ENCODE data around the gene CENPT.
"Not testable (repeated sequence)": the region's sequence is repeated elsewhere in the genome, so short reads cannot be mapped to it uniquely, and the experiment has no call there.

The CENPT gene

GRCh38 chr16:67841198-67841815 is 6.2 kb downstream of the CENPT start:
- CTCF ChIA-PET = interaction anchor here (0.6 to 2.9 kb wide), 3 partner anchors 25 to 593 kb away, joined by 3 to 11 read pairs (median 4); no protein-coding TSS in a partner anchor
- no peak for DNase-seq (ENCODE audit: low spot score)
- POLR2A ChIA-PET (ENCODE audit: low non-redundant PET) = no interaction called here
- no peak for TF ChIP-seq CTCF (conservative IDR thresholded peaks at IDR 0.05; ENCODE audit: low read depth)
- H3K27ac ChIP-seq = peak overlapping the region; percentile 97

DNA sequence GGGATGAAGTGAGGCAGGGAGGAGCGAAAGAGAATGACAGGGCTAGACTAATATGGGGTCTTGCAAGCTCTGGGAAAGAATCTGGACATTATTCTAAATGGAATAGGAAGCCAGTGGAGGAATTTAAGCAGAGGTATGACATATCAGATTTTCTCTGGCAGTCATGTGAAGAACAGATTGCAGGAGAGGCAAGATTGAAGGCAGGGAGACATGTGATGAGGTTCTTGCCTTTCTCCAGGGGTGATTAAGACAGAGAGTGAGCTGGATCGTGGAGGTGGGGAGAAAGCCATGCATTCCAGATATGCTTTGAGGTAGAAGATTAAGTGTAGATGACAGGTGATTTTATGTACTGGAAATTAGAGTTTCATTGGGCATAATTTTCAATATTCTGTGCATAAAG is 9.7 kb downstream of the CENPT start:
- no peak for DNase-seq (ENCODE audit: low spot score)
- H3K27ac ChIP-seq = no peak overlapping the region
- no peak for TF ChIP-seq CTCF (conservative IDR thresholded peaks at IDR 0.05; ENCODE audit: low read depth)
- ChIA-PET POLR2A (ENCODE audit: low non-redundant PET) (no interaction called here), CTCF (interaction anchor here (1.0 kb wide), 1 partner anchor 21 kb away, joined by 4 read pairs; no protein-coding TSS in a partner anchor)

GRCh38 chr16:67837190-67837589 is 10.3 kb downstream of the CENPT start:
- CTCF ChIA-PET = interaction anchor here (0.6 to 2.0 kb wide), 3 partner anchors 20 to 365 kb away, joined by 3 to 8 read pairs (median 4); no protein-coding TSS in a partner anchor

DNA sequence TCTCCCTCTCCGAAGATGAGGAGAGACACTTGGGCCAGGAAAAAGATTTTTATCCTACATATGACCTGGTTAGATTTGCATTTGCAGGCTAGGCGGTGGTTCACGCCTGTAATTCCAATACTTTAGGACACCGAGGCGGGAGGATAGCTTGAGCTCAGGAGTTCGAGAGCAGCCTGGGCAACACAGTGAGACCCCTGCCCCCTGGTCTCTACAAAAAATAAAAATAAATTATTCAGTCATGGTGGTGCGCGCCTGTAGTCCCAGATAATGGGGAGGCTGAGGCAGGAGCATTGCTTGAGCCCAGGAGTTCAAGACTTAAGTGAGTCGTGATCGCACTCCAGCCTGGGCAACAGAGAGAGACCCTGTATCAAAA is 13.3 kb downstream of the CENPT start:
- ChIA-PET CTCF (interaction anchor here (0.6 to 1.3 kb wide), 2 partner anchors 17 to 424 kb away, joined by 3 to 7 read pairs; no protein-coding TSS in a partner anchor), POLR2A (ENCODE audit: low non-redundant PET) (interaction anchor here (0.5 kb wide), 1 partner anchor 355 kb away, joined by 5 read pairs; no protein-coding TSS in a partner anchor)
- DNase-seq (ENCODE audit: low spot score) = no peak
- no peak for TF ChIP-seq CTCF (conservative IDR thresholded peaks at IDR 0.05; ENCODE audit: low read depth)
- peak overlapping the region; percentile 81 for H3K27ac ChIP-seq

More at GRCh38 chr16:67837190-67837589, 10.3 kb downstream of the CENPT start:
- DNase-seq (ENCODE audit: low spot score); H3K27ac ChIP-seq: not testable (repeated sequence)
- POLR2A ChIA-PET (ENCODE audit: low non-redundant PET) = interaction anchor here (0.7 kb wide), 1 partner anchor 378 kb away, joined by 3 read pairs; no protein-coding TSS in a partner anchor

- ChIA-PET POLR2A (ENCODE audit: low non-redundant PET) (interaction anchor here (0.5 kb wide), 2 partner anchors 155 to 355 kb away, joined by 3 to 5 read pairs; no protein-coding TSS in a partner anchor), CTCF (interaction anchor here (0.5 to 1.3 kb wide), 5 partner anchors 11 to 446 kb away, joined by 3 to 7 read pairs (median 3); no protein-coding TSS in a partner anchor)
- no peak for TF ChIP-seq CTCF (conservative IDR thresholded peaks at IDR 0.05; ENCODE audit: low read depth)
- H3K27ac ChIP-seq = peak overlapping the region; percentile 81
- DNase-seq (ENCODE audit: low spot score) = peak; percentile 91
Observed at GRCh38 chr16:67833415-67834241, 13.9 kb downstream of the CENPT start.

DNA sequence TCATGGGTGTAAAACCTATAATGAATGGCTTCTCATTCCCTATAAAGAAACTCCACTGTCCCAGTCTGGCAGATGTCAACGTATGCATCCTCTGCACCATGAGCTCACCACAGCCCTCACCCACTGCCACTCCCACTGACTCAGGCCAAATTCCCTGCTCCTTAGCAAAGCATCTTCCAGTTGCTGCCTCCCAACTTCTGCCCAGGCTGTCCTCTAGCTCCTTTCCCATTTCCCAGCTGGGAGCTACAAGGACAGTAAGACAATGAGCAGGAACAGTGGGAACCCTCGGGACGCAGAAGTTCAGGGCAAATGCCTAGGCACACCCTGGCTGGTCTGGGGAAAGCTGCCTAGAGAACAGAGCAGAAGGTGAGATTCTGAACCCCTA is 14.5 kb downstream of the CENPT start:
- POLR2A ChIA-PET (ENCODE audit: low non-redundant PET) = interaction anchor here (0.5 kb wide), 1 partner anchor 154 kb away, joined by 3 read pairs; no protein-coding TSS in a partner anchor
- CTCF ChIA-PET = interaction anchor here (0.5 to 1.3 kb wide), 3 partner anchors 16 to 445 kb away, joined by 3 to 7 read pairs (median 6); no protein-coding TSS in a partner anchor
- DNase-seq (ENCODE audit: low spot score) = peak; percentile 77
- no peak for TF ChIP-seq CTCF (conservative IDR thresholded peaks at IDR 0.05; ENCODE audit: low read depth)
- H3K27ac ChIP-seq = peak overlapping the region; percentile 81
